CMK (cell line): ENCODE results near the gene GPS1.

Experiments
- DNase-seq: peaks from one replicate; pipeline ENCODE4 v3.0.0-alpha.2; 2010; ENCODE audit warnings: low read depth

Gene GPS1

DNA sequence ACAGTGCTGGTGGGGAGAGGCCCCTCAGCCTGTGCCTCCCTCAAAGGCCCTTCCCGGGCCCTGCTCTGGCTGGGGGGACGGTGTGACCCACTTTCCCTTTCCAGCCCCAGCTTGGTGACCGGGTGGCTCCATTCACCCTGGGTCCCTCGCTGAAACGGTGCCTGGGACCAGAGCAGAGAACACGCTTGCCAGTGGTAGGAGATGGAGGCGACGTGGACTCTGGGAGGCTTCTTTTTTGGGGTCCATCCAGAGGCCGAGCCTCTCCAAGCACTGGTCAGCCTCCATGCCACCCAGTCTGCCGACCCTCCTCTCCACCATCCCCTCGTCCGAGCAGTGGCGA, 36.8 kb upstream of the GPS1 start:
- DNase-seq, result no peak

DNA sequence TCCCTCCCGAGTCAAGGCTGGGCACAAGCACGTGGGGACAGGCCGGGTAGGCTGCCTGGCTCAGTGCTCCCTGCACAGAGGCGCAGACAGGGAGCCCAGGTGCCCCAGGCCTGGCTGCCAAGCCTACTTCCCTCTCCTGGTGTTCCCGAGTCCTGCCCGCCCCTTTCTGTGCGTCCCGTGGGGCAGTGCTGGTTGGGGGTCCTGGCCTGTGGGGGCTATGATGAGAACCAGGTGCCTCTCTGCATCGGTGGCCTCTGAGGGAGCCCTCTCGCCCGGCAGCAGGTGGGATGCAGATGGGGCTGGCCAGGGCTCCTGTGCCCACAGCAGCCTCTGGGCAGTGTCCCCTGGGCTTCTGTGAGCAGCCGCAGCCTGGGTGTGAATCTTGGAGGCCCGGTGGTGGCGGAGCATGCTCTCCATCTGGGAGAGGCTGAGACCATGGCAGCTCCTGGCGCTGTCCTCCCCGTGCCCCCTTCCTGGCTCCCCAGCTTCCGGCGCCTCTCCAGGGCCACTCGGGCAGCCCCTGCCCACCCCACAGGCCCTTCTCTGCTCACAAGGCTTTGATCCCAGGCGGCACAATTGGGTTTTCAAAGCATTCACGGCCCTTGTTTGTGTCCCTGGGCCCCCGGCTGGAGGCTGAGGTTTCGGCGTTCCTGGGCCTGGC, 36.3 kb upstream of the GPS1 start:
- no peak for DNase-seq

DNA sequence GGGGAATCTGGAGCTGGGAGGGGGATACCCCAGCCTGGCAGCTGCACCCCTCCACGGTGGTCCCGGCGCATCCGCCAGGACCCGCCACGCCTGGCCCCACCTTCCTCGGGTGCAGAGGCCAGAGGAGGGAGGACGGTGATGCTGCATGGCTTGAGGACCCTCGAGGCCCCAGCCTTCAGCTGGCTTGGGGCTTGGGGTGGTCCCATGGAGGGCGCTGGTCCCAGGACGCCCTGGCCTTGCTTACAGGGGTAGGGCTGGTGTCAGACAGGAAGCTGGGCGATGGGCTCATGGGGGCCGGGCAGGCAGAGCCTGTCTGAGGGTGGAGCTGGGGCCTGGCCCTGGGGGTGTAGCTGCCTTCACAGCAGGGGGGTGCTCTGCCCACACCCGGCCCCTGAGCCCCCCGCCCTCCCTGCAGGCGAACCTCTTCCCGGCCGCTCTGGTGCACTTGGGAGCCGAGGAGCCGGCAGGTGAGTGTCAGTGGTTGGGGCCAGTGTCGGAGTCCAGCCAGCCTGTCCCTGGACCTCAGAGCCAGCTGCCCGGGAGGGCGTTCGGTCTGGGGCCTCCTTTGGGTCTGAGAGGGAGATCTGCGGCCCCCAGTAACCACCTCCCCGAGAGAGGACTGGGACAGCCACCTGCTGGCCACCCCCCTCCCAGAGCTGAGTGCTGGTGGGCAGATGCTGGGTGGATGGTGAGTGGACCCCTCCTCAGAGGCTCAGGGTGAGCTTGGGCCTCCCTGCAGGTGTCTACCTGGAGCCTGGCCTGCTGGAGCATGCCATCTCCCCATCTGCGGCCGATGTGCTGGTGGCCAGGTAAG, 35.4 kb upstream of the GPS1 start:
- DNase-seq, result no peak

DNA sequence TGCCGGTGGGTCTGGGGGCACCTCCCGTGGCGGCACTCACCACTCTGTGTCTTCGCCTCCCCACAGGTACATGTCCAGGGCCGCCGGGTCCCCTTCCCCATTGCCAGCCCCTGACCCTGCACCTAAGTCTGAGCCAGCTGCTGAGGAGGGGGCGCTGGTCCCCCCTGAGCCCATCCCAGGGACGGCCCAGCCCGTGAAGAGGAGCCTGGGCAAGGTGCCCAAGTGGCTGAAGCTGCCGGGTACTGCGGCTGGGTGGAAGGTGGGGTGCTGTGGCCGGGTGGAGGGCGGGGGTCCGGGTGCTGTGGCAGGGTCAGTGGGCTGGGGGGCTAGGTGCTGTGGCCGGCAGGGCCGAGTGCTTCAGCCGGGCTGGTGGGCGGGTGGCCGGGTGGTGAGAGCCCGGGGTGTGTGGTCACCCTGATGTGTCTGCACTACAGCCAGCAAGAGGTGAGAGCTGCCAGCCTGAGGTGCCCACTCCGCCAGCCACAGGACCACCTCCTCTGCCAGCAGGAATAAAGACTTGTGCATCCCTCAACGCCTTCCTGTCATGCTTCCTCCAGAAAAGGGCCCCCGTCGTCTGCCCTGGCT, 34.7 kb upstream of the GPS1 start:
- DNase-seq, result no peak

DNA sequence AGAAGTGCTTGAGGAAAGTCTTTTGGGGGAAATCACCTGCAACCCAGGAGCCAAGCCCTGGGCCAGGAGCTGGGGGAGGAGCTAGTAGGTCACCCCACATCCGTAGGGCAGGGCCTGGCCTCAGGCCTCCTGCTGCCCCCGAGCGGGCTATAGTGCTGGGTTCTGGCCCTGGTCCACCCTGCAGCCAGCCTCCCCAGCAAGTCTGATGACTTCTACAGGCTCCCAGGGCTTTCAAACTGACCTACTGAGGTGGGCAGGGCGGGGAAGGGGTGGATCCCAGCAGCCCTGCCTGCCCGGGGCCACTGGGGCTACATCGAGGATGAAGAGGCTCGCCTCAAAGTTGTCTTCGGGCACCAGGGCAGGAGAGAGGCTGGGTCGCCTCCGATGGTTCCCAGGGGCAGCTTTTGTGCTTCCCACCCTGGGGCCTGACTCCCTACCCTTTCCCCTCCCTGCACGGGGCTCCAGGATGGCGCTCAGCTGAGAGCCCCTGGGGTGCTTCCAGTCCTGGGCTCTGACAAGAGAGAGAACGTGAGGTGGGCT, 34.0 kb upstream of the GPS1 start:
- no peak for DNase-seq

DNA sequence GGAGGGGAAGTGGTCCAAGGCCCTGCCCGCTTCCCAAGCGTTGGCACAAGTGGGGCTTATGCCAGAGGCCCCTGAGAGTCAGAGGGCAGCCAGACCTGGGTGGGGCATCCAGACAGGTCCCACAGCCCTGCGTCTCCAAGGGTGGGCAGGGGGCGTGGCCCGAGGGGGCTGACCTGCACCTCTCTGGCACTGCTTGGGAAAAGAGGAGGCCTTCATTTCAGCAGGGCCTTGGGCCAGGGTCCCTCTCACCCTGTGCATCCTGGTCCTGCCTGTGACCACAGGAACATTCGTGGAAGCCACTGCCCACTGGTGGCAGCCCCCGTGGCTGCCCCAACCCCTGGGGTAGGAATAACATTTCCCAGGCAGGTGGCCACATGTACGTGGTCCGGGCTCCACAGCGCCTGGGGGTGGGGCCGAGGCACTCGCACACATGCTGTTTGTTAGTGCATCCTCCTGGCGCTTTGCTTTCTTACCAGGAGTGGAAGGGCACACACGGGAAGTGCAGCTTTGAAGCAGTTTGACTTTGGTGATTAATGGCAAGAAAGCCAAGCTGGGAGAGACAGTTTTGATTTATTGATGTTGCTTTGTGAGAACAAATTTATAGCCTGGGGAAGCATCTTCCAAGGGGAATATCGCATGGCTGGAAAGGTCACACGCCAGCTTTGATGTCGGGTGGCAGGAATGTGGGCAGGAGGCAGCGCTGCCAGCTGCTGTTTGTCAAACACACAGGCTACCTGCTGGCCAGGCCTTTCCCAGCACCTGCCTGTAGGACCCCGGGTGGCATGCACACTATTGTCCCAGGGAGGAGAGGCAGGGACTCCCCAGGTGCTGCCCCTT, 33.3 kb upstream of the GPS1 start:
- no peak for DNase-seq

DNA sequence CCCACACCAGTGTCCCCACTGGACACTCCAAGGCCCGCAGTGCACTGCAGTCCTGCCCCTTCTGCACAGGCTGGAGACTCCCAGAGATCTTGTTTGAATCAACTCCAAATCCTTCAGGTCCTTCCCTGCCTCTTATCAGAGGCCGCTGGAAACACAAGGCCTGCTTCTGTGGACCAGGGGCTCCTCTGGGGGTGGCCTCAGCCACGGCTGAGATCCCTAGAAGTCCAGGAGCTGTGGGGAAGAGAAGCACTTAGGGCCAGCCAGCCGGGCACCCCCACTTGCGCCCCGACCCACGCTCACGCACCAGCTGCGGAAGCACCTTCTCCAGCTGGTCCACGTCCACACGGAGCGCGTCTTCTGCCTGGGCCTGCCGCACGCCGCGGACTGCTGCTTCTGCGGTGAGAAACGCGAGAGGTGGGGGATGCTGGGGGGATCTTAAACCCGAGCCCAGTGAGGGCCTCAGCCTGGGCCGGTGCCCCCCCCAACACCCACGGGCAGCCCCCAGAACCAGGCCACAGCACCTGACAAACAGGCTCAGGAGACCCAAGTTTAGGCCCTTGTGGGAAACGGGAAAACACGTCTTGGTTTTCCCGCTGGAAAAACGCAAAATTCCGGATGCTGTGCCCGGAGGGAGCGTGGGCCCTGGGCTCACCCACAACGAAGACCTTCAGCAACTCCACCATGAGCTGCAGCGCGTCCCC, 32.6 kb upstream of the GPS1 start:
- DNase-seq, result no peak

DNA sequence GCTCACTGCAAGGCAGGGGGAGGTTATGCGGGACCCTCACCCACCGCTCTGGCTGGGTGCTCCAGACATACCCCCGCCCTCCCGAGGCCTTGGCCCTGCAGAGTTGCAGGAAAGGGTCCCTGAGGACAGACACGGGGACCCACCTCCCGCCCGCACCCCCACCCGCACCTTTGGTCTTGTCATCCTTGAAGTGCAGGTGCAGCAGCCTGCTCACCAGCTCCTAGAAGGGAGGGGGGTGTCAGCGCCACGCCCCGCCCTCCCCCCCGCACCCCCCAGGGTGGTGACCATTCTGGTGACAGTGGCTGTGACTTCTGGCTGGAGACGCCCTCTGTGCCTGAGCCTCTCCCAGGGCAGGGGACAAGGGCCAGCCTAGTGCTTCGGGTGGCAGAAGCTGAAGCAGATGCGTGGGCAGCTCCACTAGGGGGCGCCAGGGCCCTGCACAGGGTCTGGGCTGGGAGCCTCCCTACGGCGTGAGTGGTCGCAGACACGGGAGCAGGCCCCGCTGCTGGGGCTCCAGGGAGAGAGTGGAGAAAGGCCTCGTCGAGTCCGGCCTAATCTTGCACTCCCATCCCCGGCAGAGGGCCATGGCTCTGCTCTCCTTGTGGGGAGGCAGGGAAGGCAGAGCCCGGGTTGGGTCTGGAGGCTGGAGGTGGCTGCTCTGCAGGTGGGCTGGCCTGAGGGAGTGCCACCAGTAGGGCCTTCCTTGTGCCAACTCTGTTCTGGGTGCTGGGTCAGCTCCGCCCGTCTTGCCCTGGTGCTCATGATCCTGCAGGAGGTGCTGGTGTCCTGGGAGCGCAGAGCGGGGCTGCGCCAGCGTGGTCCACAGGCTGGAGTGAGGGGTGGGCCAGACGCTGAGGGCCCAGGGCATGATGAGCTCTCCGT, 31.8 kb upstream of the GPS1 start:
- no peak for DNase-seq

DNA sequence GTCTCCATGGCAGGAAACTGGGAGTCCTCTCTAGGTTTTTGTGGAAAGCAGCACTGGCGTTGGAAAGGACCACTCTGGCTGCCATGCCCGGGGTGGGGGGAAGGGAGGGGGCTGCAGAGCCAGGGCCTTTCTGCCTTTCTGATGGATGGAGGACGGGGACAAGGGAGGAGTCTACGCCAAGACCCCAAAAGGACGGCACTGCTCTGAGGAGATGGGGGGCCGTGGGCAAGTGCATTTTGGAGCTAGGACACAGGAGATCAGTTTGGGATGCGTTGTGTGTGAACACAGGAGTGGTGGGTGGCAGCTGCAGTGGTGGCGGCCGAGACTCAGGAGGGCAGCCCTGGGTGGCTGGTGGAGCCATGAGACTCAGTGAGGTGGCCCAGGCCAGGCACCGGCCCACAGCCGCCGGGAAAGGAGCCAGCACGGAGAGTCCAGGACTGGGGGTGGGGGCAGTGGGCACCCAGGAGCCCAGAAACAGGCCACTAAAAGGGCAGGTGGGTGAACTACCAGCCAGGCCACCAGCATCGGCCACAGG, 31.1 kb upstream of the GPS1 start:
- no peak for DNase-seq

DNA sequence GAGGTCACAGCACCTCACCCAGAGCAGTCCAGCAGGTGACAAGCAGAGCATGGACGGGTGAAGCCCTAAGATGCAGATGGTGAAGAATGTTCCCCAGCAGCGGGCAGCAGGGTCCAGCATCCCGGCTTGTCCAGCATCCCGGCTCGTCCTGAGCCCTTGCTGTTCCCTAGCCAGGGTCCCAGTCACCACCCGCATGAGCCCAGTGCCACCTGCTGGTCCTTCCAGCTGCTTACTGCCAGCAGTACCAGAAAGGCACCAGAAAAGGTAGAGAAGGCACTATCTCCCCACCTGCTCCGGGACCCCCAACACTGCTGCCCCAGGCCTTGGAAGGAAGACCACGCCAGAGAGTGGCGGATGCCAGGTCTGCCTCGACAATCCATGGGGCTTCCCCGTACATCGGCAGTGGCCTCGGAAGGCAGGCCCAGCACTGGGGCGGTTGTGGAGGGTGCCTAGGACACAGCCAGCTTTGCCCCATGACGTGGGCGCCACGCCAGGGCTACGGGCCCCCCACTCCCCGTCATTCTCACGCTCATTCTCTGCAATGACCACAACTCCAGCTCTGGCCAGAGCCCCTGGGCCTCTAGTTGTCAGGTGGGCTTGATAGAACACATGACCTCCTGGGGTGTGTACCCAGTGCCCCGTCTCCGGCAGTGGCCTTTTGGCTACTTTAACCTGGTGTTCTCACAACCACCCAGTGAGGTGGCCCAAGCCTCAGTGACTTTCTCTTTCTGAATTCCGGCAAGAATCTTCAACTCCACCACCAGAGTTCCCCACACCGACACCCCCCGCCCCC, 30.4 kb upstream of the GPS1 start:
- DNase-seq, result no peak

DNA sequence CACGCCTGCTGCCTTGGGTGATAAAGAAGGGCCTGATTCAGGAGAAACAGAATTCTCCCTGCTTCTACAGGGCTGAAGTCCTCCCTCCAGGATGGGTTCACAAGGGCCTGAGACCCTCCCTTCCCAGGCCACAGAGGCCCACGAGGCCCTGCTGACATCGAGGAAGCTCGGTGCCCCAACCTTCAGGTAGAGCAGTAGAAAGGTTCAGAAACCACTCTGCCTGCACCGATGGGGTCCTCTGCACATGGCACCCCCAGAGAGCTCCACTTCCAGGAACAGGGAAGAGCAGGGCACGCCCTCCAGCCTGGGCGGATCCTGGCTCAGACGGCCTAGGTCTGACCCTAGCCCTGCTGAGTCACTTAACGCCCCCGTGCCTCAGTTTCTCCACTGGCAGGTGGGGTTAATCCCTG, 29.8 kb upstream of the GPS1 start:
- DNase-seq, result no peak

DNA sequence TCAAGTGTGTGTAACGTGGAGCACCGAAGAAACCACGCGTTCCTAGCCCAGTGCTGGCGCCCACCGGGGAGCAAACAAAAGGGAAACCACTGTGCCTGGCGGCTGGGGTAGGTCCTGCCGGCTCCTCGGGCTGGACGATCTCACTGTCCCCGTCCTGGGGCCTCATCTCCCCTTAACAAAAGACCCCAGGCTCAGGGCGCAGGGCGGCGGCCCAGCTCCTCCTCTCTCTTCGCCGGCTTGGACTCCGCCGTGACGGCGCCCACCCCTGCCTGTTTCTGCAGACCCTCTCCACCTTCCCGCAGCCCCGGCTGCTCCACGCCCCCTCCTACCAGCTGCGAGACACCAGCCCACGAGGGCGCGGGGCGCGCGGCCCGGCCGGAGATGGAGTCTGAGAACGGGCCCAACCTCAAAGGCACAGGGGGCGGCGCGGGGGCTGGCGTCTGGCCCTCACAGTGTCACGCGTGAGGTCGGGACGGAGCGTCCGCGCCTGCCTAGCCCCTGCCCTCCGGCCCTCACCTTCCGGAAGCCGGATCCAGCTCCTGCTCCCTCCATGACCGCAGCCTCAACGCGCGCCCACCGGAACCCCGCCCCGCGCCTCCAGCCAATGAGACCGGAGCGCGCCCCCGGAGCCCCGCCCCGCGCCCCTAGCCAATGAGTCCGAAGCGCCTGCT, 29.3 kb upstream of the GPS1 start, which contains the start of gene CENPX:
CENPX (minus strand) TSS at position 569 of the 671 bp plus-strand sequence; CDS start at position 552, 17 bp downstream.
- DNase-seq, result no peak

DNA sequence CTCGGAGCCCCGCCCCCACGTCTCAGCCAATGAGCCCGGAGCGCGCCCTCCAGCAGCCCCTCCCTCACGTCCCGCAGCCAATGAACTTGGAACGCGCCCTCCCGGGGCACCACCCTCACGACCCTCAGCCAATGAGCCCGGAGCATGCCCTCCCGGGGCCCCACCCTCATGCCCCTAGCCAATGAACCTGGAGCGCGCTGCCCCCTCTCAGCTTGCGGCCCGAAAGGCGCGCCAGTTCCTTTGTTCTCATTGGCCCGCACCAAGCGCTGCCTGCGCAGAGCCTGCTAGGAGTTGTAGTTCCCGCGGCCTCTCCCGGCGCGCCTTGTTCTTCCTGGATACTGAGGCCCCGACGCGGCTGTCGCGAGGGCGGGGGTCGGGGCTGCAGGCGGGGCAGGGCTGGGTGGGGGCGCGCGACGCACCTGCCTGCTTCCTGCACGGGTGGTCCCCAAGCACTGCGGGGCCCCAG, 28.7 kb upstream of the GPS1 start, which contains the start of gene LRRC45:
LRRC45 (plus strand) TSS at position 325 of the 466 bp plus-strand sequence. CDS start 339 bp downstream, outside the sequence.
- DNase-seq, result peak; percentile 98

DNA sequence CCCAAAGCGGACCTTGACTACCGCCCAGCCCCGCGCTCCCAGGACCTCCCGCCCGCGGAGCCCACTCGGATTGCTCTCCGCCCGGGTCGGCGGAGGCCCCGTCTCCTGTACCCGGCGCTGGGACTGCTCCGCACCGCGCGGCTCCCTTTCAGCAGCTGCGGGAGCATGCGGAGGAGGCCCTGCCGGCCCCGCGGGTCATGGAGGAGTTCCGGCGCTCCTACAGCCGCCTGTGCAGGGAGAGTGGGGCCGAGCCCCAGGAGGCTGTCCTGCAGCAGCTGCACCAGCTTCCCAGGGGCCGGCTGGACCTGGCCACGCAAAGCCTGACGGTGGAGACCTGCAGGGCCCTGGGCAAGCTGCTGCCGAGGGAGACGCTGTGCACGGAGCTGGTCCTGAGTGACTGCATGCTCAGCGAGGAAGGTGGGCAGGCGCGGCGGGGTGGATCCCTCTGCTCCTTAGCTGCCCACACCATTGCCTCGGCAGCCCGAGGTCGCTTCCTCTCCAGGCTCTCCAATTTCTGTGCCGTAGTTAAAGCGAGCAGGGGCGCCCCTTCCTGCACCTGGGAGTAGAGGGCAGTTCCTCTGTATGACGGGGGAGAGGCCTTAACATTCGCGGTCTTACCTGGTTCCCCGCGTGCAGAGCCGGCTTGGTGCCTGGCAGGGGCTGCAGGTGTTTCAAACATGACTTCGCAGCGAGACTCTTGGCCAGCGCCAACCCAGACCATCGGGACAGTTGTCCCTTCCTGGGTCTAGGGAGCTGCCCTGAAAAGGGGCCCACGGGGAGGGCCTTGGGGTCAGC, 28.1 kb upstream of the GPS1 start:
- DNase-seq, result no peak

DNA sequence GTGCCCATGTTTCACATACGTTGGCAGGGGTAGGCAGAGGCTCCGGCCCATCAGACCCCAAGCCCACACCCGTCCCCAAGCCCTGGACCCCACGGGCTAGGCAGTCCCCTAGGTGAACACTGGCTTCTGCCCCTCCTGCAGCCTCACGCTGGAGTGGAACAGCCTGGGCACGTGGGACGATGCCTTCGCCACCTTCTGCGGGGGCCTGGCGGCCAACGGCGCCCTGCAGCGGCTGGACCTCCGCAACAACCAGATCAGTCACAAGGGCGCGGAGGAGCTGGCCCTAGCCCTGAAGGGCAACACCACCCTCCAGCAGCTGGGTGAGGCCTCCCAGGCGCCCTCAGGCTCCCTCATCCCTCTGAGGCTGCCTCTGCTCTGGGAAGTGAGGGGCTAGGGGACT, 26.8 kb upstream of the GPS1 start:
- DNase-seq, result no peak

DNA sequence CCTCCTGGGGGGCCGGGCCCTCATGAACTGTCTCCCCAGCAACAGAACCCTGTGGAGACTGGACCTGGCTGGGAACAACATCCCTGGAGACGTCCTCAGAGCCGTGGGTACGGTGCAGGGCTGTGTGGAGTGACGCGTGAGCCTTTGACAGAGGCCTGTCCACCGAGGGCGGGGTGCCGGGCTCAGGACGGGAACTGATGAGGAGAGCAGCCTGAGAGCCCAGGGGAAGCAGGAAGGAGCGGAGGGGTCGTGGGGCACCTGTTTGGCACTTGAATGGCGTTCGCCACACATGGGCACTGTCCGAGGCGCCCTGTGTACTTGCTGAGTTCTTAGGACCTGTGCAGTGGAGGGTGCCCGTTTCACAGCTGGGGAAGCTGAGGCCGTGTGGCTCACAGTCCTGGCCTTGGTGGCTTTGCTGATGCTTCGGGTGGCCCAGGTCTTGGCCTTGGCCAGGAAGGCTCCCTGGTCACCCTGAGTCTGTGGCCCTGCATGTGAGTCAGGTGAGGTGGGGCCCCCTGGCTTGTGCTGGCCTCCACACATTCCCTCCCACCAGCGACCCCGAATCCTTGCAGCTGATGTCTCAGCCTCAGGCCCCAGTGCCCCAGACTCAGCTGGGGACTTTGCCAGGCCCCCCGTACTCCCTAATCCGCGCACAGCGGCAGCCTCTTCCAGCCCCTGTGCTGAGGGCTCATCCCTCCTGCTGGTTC, 26.1 kb upstream of the GPS1 start:
- DNase-seq, result no peak

DNA sequence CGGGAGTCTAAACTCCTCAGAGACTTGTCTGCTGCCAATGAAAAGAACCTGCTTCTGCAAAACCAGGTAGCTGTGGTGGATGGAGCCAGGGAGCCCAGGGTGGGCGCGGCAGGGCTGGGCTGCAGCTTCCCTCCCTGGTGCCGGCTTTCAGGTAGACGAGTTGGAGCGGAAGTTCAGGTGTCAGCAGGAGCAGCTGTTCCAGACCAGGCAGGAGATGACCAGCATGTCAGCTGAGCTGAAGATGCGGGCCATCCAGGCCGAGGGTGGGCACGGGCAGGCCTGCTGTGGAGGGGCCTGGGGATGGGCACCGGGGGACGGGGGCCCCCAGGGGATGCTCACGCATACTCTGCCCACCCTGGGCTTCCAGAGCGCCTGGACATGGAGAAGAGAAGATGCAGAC, 23.5 kb upstream of the GPS1 start:
- DNase-seq, result no peak
